Lower lobe of right lung (tissue), 2 donors: ENCODE results near the gene CABLES2. TPM values are rescaled to one million over a fixed set of nuclear protein-coding genes. Genes with fewer than 3 reads are reported as not detected.

ENCODE experiments used
- ATAC-seq, 2 donors: fragments of 200-7000 bp; cut with Tn5 transposase; one replicate each; pipeline ENCODE4 v1.9.1; 2020 to 2022; ENCODE audit warnings: mild to moderate bottlenecking in 2 of 2, moderate library complexity in 2 of 2
- DNase-seq: peaks from one replicate; pipeline ENCODE4 v3.0.0-alpha.2; 2020
- H3K27ac ChIP-seq: fragments of 200-600 bp; one replicate; pipeline ENCODE4 v1.8.0; 2022
- H3K27me3 ChIP-seq: fragments of 200-600 bp; one replicate; pipeline ENCODE4 v1.8.0; 2022; ENCODE audit warnings: low read depth
- H3K36me3 ChIP-seq: fragments of 200-600 bp; one replicate; pipeline ENCODE4 v1.8.0; 2022; ENCODE audit warnings: mild to moderate bottlenecking
- H3K4me1 ChIP-seq: fragments of 200-600 bp; one replicate; pipeline ENCODE4 v1.8.0; 2022
- H3K4me3 ChIP-seq: fragments of 200-600 bp; one replicate; pipeline ENCODE4 v1.8.0; 2022; ENCODE audit warnings: mild to moderate bottlenecking
- H3K9me3 ChIP-seq: fragments of 200-600 bp; one replicate; pipeline ENCODE4 v1.8.0; 2022
- CTCF ChIP-seq: fragments of 200-600 bp; IDR thresholded peaks from one replicate; pipeline ENCODE4 v1.8.0; 2022; ENCODE audit warnings: antibody characterized with exemption, mild to moderate bottlenecking
- intact Hi-C: fragments of 100-400 bp; cut with DNase I; formaldehyde crosslinking; loops from one replicate; pipeline ENCODE4 v1.11.0; 2022
- total RNA-seq: library from RNA; stranded (reverse); fragmentation: NEBNext Ultra II Directional; extraction: Animal tissue kit (Norgen Biotek cat#: 25700); gene quantifications from one replicate; pipeline ENCODE4 v1.2.1, GENCODE V29; 2021
- donor health status: DM: no; HTN: yes; CAD: no; lungs with severe emphysema.

The CABLES2 gene
- total RNA-seq, 1 donor from 2014 or later = 4.5 TPM

DNA sequence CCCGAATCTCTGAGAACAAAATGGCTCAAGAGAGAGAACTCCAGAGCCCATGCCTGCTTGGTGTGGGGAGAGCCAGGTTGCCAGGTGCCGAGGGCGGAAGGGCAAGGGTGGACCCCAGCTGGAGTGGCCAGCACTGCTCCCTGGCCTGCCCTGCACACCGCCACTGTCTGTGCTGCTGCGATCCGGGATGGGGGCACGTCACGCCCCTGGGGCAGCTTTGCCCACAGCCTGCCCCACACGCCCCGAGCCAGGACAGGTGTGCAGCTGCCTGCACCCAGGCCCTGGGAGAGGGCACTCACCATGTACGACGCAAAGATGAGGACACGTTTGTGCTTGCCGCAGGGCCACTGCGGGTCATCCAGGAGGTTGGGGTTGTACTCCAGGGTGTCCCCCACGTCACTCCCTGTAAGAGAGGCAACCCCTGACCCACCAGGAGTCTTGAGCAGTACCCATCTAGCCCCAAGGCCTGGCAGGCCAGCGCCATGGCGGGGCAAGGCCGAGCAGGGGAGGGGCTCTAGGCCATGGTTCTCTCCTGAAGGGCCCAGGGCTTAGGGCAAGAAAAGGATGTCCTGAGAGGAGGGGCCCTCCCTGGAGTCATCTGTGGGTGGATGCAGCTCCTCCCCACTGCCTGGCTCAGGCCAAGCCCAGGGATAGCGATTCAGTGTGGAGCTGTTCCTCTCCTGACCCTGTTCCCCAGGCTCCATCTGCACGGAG is 14.3 kb downstream of the CABLES2 start:
- Histone ChIP-seq H3K27me3 (no peaks in the 10 kb centered on the region), H3K4me3 (no peak overlapping the region), H3K4me1 (peaks cover 9% of the 10 kb centered on the region), H3K36me3 (peaks cover 45% of the 10 kb centered on the region), H3K27ac (no peak overlapping the region), H3K9me3 (no peaks in the 10 kb centered on the region)
- intact Hi-C loops = no loop called here
- no peak for TF ChIP-seq CTCF
- no peak for ATAC-seq
- no peak for DNase-seq

GRCh38 chr20:62392077-62392418 is 15.0 kb downstream of the CABLES2 start:
- Histone ChIP-seq H3K27me3 (no peaks in the 10 kb centered on the region), H3K4me1 (peaks cover 14% of the 10 kb centered on the region), H3K27ac (no peak overlapping the region), H3K36me3 (peaks cover 45% of the 10 kb centered on the region), H3K4me3 (no peak overlapping the region), H3K9me3 (no peaks in the 10 kb centered on the region)
- no peak for TF ChIP-seq CTCF
- DNase-seq (no peak), ATAC-seq (no peak)
- intact Hi-C loops = no loop called here

- Histone ChIP-seq H3K27ac (no peak overlapping the region), H3K36me3 (peaks cover 45% of the 10 kb centered on the region), H3K4me1 (peaks cover 14% of the 10 kb centered on the region), H3K27me3 (no peaks in the 10 kb centered on the region), H3K9me3 (no peaks in the 10 kb centered on the region), H3K4me3 (no peak overlapping the region)
- ATAC-seq = no peak
- intact Hi-C loops = no loop called here
- no peak for DNase-seq
- no peak for TF ChIP-seq CTCF
Observed at GRCh38 chr20:62391165-62392076, 15.7 kb downstream of the CABLES2 start.

- TF ChIP-seq CTCF = no peak
- intact Hi-C loops = no loop called here
- no peak for DNase-seq
Observed at GRCh38 chr20:62390317-62391164, 16.5 kb downstream of the CABLES2 start.

DNA sequence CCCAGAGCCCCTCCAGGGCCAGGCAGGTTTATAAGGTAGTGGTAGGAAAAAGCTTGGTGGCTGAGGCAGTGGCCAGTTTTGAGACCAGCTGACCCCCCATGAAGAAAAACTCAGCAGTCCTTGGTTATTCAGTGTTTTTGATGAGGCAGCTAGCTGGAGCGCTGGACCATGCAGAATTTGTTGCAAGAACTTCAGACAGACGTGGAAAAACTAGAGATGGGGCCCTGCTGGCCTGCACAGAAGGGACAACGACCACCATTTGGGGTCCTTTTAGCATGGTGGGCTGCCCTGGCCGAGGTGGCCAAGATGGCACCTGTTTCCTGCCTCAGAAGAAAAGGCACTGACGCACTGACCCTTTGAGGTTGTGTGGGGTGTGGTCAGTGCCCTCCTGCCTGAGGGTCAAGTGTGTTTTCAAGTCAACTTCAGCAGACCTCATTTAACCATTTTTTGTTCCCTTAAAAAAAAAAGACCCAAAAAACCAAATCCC is 17.4 kb downstream of the CABLES2 start:
- no peak for TF ChIP-seq CTCF
- H3K4me3 ChIP-seq = no peak overlapping the region
- no peak overlapping the region for H3K27ac ChIP-seq
- ATAC-seq (no peak), DNase-seq (no peak)
- H3K4me1 ChIP-seq = peaks cover 27% of the 10 kb centered on the region
- peaks cover 45% of the 10 kb centered on the region for H3K36me3 ChIP-seq
- intact Hi-C loops = loop anchor here (10.0 kb wide), 1 partner anchor 85 kb away; the partner anchor contains the start of gene ADRM1
- no peaks in the 10 kb centered on the region for H3K9me3 ChIP-seq
- H3K27me3 ChIP-seq = no peaks in the 10 kb centered on the region

More at GRCh38 chr20:62390317-62391164, 16.5 kb downstream of the CABLES2 start:
- Histone ChIP-seq H3K27me3 (no peaks in the 10 kb centered on the region), H3K4me1 (peaks cover 22% of the 10 kb centered on the region), H3K9me3 (no peaks in the 10 kb centered on the region), H3K27ac (no peak overlapping the region), H3K4me3 (no peak overlapping the region), H3K36me3 (peaks cover 45% of the 10 kb centered on the region)
- ATAC-seq = no peak
